ENCODE measurements around the gene ORM1.

The ORM1 gene

GRCh38 chr9:114301798-114302565, 20.9 kb upstream of the ORM1 start:
- Histone ChIP-seq H3K9me3 (ENCODE audit: low read length) (no peaks in the 10 kb centered on the region), H3K36me3 (ENCODE audit: insufficient read depth, low read length) (peaks cover 9% of the 10 kb centered on the region), H3K4me1 (ENCODE audit: insufficient read depth, low read length) (peaks cover 5% of the 10 kb centered on the region), H3K4me3 (ENCODE audit: low read depth in 1 of 2, low read length in 2 of 2) (no peak overlapping the region), H3K27ac (ENCODE audit: low read depth, low read length) (no peak overlapping the region), H3K9ac (ENCODE audit: low read length) (no peak overlapping the region), H3K27me3 (ENCODE audit: control insufficient read depth in 1 of 2, insufficient read depth in 2 of 2, low read length in 2 of 2) (no peaks in the 10 kb centered on the region)

GRCh38 chr9:114302727-114303126, 20.2 kb upstream of the ORM1 start:
- Histone ChIP-seq H3K36me3 (ENCODE audit: insufficient read depth, low read length) (peaks cover 9% of the 10 kb centered on the region), H3K27ac (ENCODE audit: low read depth, low read length) (no peak overlapping the region), H3K9me3 (ENCODE audit: low read length) (no peaks in the 10 kb centered on the region), H3K9ac (ENCODE audit: low read length) (no peak overlapping the region), H3K4me3 (ENCODE audit: low read depth in 1 of 2, low read length in 2 of 2) (no peak overlapping the region), H3K4me1 (ENCODE audit: insufficient read depth, low read length) (peaks cover 5% of the 10 kb centered on the region), H3K27me3 (ENCODE audit: control insufficient read depth in 1 of 2, insufficient read depth in 2 of 2, low read length in 2 of 2) (no peaks in the 10 kb centered on the region)

- H3K27ac ChIP-seq (ENCODE audit: low read depth, low read length): no peak overlapping the region
- peaks cover 5% of the 10 kb centered on the region for H3K4me1 ChIP-seq (ENCODE audit: insufficient read depth, low read length)
- no peak overlapping the region for H3K9ac ChIP-seq (ENCODE audit: low read length)
- no peaks in the 10 kb centered on the region for H3K27me3 ChIP-seq (ENCODE audit: control insufficient read depth in 1 of 2, insufficient read depth in 2 of 2, low read length in 2 of 2)
- H3K9me3 ChIP-seq (ENCODE audit: low read length): no peaks in the 10 kb centered on the region
- no peak overlapping the region for H3K4me3 ChIP-seq (ENCODE audit: low read depth in 1 of 2, low read length in 2 of 2)
- H3K36me3 ChIP-seq (ENCODE audit: insufficient read depth, low read length): peaks cover 9% of the 10 kb centered on the region
Observed at GRCh38 chr9:114303571-114303970, 19.3 kb upstream of the ORM1 start.

- no peak overlapping the region for H3K27ac ChIP-seq (ENCODE audit: low read depth, low read length)
- H3K36me3 ChIP-seq (ENCODE audit: insufficient read depth, low read length): peaks cover 9% of the 10 kb centered on the region
- H3K9me3 ChIP-seq (ENCODE audit: low read length): no peaks in the 10 kb centered on the region
- H3K4me1 ChIP-seq (ENCODE audit: insufficient read depth, low read length): peaks cover 5% of the 10 kb centered on the region
- no peaks in the 10 kb centered on the region for H3K27me3 ChIP-seq (ENCODE audit: control insufficient read depth in 1 of 2, insufficient read depth in 2 of 2, low read length in 2 of 2)
- no peak overlapping the region for H3K4me3 ChIP-seq (ENCODE audit: low read depth in 1 of 2, low read length in 2 of 2)
- no peak overlapping the region for H3K9ac ChIP-seq (ENCODE audit: low read length)
Observed at GRCh38 chr9:114303977-114304376, 18.9 kb upstream of the ORM1 start.

GRCh38 chr9:114304416-114305188, 18.3 kb upstream of the ORM1 start:
- Histone ChIP-seq H3K27ac (ENCODE audit: low read depth, low read length) (no peak overlapping the region), H3K36me3 (ENCODE audit: insufficient read depth, low read length) (peaks cover 9% of the 10 kb centered on the region), H3K9ac (ENCODE audit: low read length) (no peak overlapping the region), H3K9me3 (ENCODE audit: low read length) (no peaks in the 10 kb centered on the region), H3K4me1 (ENCODE audit: insufficient read depth, low read length) (peaks cover 5% of the 10 kb centered on the region), H3K4me3 (ENCODE audit: low read depth in 1 of 2, low read length in 2 of 2) (no peak overlapping the region), H3K27me3 (ENCODE audit: control insufficient read depth in 1 of 2, insufficient read depth in 2 of 2, low read length in 2 of 2) (no peaks in the 10 kb centered on the region)

- no peaks in the 10 kb centered on the region for H3K36me3 ChIP-seq (ENCODE audit: insufficient read depth, low read length)
Observed at GRCh38 chr9:114307899-114308267, 15.0 kb upstream of the ORM1 start.

GRCh38 chr9:114308361-114308950, 14.4 kb upstream of the ORM1 start:
- no peak overlapping the region for H3K4me3 ChIP-seq (ENCODE audit: low read depth in 1 of 2, low read length in 2 of 2)
- no peaks in the 10 kb centered on the region for H3K36me3 ChIP-seq (ENCODE audit: insufficient read depth, low read length)
- H3K27ac ChIP-seq (ENCODE audit: low read depth, low read length): no peak overlapping the region
- peaks cover 5% of the 10 kb centered on the region for H3K4me1 ChIP-seq (ENCODE audit: insufficient read depth, low read length)
- H3K9me3 ChIP-seq (ENCODE audit: low read length): no peaks in the 10 kb centered on the region
- no peak overlapping the region for H3K9ac ChIP-seq (ENCODE audit: low read length)
- no peaks in the 10 kb centered on the region for H3K27me3 ChIP-seq (ENCODE audit: control insufficient read depth in 1 of 2, insufficient read depth in 2 of 2, low read length in 2 of 2)

More at GRCh38 chr9:114307899-114308267, 15.0 kb upstream of the ORM1 start:
- H3K9me3 ChIP-seq (ENCODE audit: low read length): no peaks in the 10 kb centered on the region
- peaks cover 5% of the 10 kb centered on the region for H3K4me1 ChIP-seq (ENCODE audit: insufficient read depth, low read length)
- no peaks in the 10 kb centered on the region for H3K27me3 ChIP-seq (ENCODE audit: control insufficient read depth in 1 of 2, insufficient read depth in 2 of 2, low read length in 2 of 2)
- no peak overlapping the region for H3K4me3 ChIP-seq (ENCODE audit: low read depth in 1 of 2, low read length in 2 of 2)
- H3K27ac ChIP-seq (ENCODE audit: low read depth, low read length): no peak overlapping the region
- H3K9ac ChIP-seq (ENCODE audit: low read length): no peak overlapping the region

- H3K4me1 ChIP-seq (ENCODE audit: insufficient read depth, low read length): peaks cover 5% of the 10 kb centered on the region
- no peaks in the 10 kb centered on the region for H3K36me3 ChIP-seq (ENCODE audit: insufficient read depth, low read length)
- H3K27ac ChIP-seq (ENCODE audit: low read depth, low read length): no peak overlapping the region
- H3K4me3 ChIP-seq (ENCODE audit: low read depth in 1 of 2, low read length in 2 of 2): no peak overlapping the region
- H3K9ac ChIP-seq (ENCODE audit: low read length): no peak overlapping the region
- no peaks in the 10 kb centered on the region for H3K9me3 ChIP-seq (ENCODE audit: low read length)
- no peaks in the 10 kb centered on the region for H3K27me3 ChIP-seq (ENCODE audit: control insufficient read depth in 1 of 2, insufficient read depth in 2 of 2, low read length in 2 of 2)
Observed at GRCh38 chr9:114309096-114309495, 13.8 kb upstream of the ORM1 start.

GRCh38 chr9:114310471-114311450, 12.1 kb upstream of the ORM1 start:
- no peaks in the 10 kb centered on the region for H3K9me3 ChIP-seq (ENCODE audit: low read length)
- peaks cover 3% of the 10 kb centered on the region for H3K4me1 ChIP-seq (ENCODE audit: insufficient read depth, low read length)
- no peaks in the 10 kb centered on the region for H3K36me3 ChIP-seq (ENCODE audit: insufficient read depth, low read length)
- no peak overlapping the region for H3K9ac ChIP-seq (ENCODE audit: low read length)
- no peak overlapping the region for H3K4me3 ChIP-seq (ENCODE audit: low read depth in 1 of 2, low read length in 2 of 2)
- no peaks in the 10 kb centered on the region for H3K27me3 ChIP-seq (ENCODE audit: control insufficient read depth in 1 of 2, insufficient read depth in 2 of 2, low read length in 2 of 2)
- H3K27ac ChIP-seq (ENCODE audit: low read depth, low read length): no peak overlapping the region

GRCh38 chr9:114311571-114312512, 11.1 kb upstream of the ORM1 start:
- H3K36me3 ChIP-seq (ENCODE audit: insufficient read depth, low read length): no peaks in the 10 kb centered on the region
- no peaks in the 10 kb centered on the region for H3K9me3 ChIP-seq (ENCODE audit: low read length)
- H3K27ac ChIP-seq (ENCODE audit: low read depth, low read length): no peak overlapping the region
- no peak overlapping the region for H3K4me3 ChIP-seq (ENCODE audit: low read depth in 1 of 2, low read length in 2 of 2)
- no peaks in the 10 kb centered on the region for H3K27me3 ChIP-seq (ENCODE audit: control insufficient read depth in 1 of 2, insufficient read depth in 2 of 2, low read length in 2 of 2)
- no peak overlapping the region for H3K9ac ChIP-seq (ENCODE audit: low read length)
- no peaks in the 10 kb centered on the region for H3K4me1 ChIP-seq (ENCODE audit: insufficient read depth, low read length)

Measured in muscle layer of colon (tissue), 2 donors.